AG09319 (cell line): Measurements from ENCODE around the gene YARS1.

Experiments used
- DNase-seq: peaks from one replicate; pipeline ENCODE4 v3.0.0-alpha.2; 2010; ENCODE audit warnings: low read depth; ENCODE audit errors: extremely low read depth
- CTCF ChIP-seq: IDR thresholded peaks from 2 replicates; pipeline ENCODE4 v1.5.1; 2011; ENCODE audit warnings: low read depth, mild to moderate bottlenecking, inconsistent platforms, low read length, moderate library complexity

The YARS1 gene

GRCh38 chr1:32759997-32760623 lies 57.0 kb downstream of the YARS1 start:
- no peak for TF ChIP-seq CTCF
- no peak for DNase-seq

GRCh38 chr1:32759521-32759981 lies 57.6 kb downstream of the YARS1 start:
- TF ChIP-seq CTCF = no peak
- no peak for DNase-seq

GRCh38 chr1:32758795-32759430 lies 58.2 kb downstream of the YARS1 start:
- DNase-seq = no peak
- TF ChIP-seq CTCF = no peak

GRCh38 chr1:32758177-32758794 lies 58.9 kb downstream of the YARS1 start:
- no peak for TF ChIP-seq CTCF
- DNase-seq = no peak

- no peak for TF ChIP-seq CTCF
- DNase-seq = no peak
Observed at GRCh38 chr1:32757213-32757895, 59.8 kb downstream of the YARS1 start.

- no peak for TF ChIP-seq CTCF
- no peak for DNase-seq
Observed at GRCh38 chr1:32755810-32756159, 61.4 kb downstream of the YARS1 start.
